Kidney glomerular epithelial cell (primary cell): Measurements from ENCODE around the gene PTGES3.
A peak's percentile ranks its signal among the peaks of the same experiment; 100 is the strongest.
"Not testable (repeated sequence)": the region's sequence is repeated elsewhere in the genome, so short reads cannot be mapped to it uniquely, and the experiment has no call there.

Experiments
- DNase-seq: peaks from one replicate; lab custom pipeline; 2025; lab: John Stamatoyannopoulos, UW

PTGES3 gene

DNA sequence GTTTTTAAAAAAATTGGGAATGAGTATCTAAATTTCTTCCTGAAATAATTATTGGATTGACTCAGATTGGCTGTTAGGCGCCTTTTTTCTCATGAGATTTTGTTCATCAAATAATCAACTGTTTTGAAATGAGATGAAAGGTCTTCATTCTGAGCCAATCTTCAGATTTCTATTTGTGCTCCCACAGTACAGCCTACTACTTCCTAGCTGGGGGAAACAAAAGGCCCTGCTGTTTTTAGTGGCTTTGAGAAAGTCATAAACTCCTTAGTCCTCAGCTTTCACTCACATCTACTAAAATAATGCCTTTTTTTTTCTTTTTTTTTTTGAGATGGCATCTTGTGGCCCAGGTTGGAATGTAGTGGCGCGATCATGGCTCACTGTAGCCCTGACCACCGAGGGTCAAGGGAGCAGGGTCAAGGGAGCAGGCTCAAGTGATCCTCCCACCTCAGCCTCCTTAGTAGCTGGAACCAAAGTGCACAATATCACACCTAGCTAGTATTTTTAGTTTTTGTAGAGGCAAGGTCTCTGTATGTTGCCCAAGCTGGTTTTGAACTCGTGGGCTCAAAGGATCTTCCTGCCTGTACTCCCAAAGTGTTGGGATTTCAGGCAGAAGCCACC, 21.8 kb upstream of the PTGES3 start:
- no peak for DNase-seq

DNA sequence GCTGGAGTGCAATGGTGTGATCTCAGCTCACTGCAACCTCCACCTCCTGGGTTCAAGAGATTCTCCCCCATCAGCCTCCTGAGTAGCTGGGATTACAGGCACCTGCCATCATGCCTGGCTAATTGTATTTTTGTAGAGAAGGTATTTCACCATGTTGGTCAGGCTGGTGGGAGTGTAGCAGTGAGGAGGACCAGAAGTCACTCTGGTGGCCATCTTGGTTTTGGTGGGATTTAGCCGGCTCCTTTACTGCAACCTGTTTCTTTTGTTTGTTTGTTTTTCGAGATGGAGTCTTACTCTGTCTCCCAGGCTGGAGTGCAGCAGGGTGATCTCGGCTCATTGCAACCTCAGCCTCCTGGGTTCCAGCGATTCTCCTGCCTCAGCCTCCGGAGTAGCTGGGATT, 16.4 kb upstream of the PTGES3 start:
- not testable (repeated sequence) for DNase-seq

DNA sequence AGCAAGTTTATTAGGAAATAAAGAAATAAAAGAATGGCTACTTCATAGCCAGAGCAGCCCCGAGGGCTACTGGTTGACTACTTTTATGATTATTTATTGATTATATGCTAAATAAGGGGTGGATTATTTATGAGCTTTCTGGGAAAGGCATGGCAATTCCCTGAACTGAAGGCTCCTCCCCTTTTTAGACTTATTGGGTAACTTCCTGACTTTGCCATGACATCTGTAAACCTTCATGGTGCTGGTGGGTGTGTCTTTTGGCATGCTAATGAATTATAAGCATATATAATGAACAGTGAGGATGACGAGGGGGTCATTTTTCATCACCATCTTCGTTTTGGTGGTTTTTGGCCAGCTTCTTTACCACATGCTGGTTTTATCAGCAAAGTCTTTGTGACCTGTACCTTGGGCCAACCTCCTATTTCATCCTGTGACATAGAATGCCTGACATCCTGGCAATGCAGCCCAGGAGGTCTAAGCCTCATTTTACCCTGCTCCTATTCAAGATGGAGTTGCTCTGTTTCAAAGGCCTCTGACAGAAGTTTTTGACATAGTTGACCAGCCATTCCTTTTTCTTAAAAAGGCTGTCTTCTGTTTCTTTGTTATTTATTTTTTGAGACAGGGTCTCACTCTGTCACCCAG, 11.1 kb upstream of the PTGES3 start:
- no peak for DNase-seq

DNA sequence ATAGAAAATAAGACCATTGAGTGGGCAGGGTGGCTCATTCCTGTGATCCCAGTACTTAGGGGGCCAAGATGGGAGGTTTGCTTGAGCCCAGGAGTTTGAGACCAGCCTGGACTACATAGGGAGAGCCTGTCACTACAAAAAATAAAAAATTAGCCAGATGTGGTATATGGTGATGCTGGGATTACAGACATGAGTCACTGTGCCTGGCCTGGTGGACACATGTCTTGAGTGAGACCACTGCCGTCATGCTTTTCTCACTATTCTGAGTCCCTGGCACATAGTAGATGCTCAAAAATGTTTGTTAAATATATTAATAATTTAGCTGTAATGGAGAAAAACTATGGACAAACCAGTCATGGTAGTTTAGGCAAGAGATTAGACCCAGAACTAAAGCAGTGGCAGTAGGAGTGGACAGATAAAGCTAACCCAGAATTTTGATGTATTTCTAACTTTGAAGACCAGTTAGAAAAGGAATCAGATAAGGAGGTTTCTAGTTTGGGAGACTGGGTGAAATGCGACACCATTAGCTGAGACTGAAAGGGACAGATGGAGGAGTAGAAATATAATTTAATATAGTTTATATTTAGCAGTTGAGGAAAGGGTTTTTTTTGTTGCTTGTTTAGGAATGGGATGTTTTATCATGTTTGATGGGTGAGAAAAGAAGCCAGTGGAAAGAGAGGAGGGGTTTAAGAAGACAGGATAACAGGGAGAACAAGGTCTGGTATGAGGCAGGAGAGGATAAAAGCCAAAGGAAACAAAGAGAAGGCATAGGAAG, 7.4 kb upstream of the PTGES3 start:
- no peak for DNase-seq

DNA sequence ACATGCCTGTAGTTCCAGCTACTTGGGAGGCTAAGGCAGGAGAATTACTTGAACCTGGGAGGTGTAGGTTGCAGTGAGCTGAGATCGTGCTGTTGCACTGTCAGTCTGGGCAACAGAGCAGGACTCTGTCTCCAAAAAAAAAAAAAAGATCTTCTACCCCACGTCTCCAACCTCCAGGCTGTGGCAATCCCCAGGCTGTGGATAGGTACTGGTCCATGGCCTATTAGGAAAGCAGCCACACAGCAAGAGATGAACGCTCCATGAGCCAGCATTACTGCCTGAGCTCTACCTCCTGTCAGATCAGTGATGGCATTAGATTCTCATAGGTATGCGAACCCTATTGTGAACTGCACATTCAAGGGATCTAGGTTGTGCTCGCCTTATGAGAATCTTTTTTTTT, 6.1 kb upstream of the PTGES3 start:
- no peak for DNase-seq

DNA sequence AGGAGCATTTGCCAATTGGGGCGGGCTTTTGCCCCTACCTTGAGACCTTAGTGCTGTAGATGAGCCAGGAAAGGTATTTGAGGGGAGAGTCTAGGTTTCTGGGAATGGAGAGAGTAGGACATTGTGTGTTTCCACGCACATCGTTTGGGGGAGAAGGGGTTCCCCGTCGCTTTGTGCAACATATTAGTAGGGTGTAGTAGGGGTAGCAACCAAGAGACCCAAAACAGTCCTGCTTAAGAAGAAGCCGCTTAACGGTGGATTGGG, 694 bp upstream of the PTGES3 start:
- DNase-seq = no peak

DNA sequence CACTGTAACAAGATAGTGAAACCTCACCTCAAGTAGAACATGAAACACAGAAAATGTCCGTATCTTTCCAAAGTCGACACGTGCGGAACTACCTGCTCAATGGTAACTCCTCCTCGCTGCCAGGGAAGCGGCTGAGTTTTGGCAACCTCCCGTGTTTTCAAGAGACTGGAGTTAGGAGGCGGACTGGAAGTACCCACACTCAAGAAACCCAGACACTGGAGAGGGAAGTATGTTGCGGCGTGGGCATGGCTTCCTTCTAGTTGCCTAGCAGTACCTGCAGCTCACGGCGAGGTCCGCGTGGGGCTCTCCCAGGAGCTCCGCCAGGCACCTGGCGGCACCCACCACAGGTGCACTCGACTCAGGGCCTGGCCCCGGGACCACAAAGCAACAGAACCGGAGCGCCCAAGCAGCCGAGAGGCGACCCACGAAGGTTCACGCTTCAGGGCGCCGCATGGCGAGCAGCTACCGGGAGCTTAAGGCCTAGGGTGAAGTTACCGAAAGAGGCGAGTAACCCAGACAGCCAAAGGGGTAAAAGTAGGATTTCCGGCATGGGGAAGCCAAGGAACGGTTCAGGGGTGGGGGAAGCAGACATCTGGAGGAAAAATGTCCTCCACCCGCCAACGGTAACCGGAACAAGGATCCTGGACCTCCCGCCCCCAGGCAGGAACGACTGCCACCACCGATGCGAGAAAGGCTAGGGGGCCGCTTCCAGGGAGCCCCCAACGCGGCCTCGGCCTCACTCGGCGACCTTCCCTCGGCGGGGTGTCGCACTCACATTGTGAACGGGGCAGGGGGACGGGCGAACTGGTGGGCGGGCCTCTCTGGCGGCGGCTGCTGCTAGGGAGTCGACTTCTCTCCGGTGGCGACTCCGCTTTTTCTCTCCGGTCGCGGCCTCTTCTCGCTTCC, 608 bp downstream of the PTGES3 start:
- peak; percentile 34 for DNase-seq

DNA sequence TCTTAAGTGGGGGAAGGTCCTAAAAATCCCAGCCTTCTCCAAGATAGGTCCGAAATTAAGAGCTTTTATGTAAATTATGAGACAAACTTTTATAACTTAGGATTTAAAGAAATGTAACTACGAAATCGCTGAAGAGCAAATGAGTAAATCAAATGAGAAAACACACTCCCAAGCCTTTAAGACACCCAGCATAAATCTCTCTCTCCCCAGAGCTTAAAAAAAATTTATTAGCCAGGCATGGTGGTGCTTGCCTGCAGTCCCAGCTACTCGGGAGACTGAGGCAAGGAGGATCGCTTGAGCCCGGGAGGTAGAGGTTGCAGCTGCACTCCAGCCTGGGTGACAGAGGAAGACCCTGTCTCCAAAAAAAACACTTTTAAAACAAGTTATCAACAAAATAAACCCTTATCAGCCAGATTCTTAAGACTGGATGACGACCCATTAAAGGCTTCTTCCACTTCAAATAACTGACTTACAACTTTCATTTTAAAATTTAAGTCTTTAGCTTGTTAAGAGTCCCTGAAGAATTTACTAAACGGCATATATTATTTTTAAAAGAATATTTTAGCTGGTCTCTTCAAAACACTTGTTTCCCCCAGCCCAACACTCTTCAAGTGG, 3.2 kb downstream of the PTGES3 start:
- DNase-seq = peak; percentile 43

DNA sequence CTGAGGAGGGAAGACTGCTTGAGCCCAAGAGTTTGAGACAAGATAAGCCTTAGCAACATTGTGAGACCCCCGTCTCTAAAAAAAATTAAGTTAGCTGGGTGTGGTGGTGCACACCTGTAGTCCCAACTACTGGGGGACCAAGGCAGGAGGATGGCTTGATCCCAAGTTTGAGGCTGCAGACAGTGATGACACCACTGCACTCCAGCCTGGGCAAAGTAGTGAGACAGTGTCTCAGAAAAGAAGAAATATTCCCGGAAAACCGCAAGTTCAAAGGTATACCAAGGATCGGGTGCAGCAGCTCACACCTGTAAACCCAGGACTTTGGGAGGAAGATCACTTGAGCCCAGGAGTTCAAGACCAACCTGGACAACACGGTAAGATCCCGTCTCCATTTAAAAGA, 5.8 kb downstream of the PTGES3 start:
- no peak for DNase-seq

DNA sequence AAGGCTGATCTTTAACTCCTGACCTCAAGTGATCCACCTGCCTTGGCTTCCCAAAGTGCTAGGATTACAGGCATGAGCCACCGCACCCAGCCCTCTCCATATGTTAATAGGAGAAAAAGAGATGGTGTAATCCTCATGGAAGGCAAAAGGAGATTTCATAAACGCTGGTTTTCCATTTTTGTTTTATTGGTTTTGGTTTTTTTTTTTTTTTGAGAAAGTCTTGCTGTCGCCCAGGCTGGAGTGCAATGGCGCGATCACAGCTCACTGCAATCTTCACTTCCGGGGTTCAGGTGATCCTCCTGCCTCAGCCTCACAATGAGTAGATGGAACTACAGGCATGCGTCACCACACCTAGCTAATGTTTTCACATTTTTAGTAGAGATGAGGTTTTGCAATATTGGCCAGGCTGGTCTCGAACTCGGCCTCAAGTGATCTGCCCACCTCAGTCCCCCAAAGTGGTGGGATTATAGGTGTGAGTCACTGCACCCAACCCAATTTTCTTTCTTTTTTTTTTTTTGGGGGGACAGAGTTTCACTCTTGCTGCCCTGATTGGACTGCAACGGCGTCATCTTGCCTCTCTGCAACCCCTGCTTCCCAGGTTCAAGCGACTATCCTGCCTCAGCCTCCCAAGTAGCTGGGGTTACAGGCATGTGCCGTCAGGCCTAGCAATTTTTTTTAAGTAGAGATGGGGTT, 8.1 kb downstream of the PTGES3 start:
- DNase-seq = no peak

DNA sequence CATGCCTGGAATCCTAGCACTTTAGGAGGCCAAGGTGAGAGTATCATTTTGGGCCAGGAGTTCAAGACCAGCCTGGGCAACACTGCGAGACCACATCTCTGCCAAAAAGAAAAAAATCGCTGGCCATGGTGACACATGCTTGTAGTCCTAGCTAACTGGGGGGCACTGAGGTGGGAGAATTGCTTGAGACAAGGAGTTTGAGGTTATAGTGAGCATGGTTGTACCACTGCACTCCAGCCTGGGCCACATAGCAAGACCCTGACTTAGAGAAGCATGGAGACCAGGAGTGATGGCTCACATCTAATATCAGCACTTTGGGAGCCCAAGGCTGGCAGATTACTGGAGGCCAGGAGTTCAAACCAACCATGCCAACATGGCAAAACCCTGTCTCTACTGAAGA, 9.2 kb downstream of the PTGES3 start:
- no peak for DNase-seq

DNA sequence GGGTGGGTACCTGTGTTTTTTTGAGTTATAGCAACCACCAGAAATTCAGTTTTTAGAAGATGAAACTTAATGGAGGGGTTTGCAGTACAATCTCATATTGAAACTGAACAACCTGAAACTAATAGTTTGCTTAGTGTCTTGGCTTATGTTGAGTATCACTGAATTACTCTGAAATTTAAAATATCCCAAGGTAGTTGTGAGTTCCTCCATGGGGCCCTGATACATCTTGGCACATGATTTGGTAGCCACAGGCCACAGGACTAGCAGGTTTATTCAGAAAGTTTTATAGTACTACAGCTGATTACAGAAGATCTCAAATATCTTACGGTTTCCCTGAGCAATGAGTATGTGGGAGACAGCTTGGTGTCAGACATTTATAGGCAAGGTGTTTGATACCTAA, 10.4 kb downstream of the PTGES3 start:
- no peak for DNase-seq

DNA sequence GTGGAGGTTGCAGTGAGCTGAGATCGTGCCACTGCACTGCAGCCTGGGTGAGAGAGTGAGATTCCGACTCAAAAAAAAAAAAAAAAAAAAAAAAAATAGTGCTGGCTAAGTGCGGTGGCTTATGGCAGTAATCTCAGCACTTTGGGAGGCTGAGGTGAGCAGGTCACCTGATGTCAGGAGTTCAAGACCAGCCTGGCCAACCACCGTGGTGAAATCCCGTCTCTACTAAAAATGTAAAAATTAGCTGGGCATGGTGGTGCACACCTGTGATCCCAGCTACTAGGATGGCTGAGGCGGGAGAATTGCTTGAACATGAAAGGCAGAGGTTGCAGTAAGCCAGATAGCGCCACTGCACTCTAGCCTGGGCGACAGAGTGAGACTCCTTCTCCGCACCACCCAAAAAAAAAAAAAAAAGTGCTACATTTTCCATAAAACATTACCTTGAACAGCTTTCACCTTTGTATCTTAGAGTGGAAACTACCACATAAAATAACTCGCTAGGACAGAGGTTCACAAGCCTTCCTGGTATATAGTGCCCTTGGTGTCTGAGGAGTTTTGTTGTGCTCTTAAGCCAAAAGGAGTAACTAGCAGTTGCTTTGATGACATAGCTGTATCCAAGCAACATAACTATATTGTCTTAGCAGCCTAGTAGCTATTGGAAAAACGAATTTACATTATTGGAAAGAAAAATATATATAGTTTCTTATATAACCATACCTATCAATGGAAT, 11.1 kb downstream of the PTGES3 start:
- DNase-seq = no peak

DNA sequence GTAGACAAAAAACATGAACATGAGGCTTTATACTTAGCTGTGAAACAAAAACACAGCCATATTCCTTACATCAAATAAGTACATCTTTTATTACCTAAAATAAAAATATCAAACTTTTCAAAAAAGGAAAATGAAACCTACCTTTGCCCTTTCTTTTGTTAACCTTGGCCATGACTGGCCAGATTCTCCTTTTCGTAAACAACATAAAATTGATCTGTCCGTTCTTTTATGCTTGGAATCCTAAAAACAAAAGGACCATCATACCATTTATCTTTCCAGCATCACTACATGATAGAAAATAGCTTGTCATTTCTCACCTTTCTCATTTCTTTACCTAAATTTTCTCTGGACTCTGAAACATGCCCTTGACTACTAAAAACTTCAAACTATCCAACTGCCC, 16.5 kb downstream of the PTGES3 start:
- DNase-seq = no peak

DNA sequence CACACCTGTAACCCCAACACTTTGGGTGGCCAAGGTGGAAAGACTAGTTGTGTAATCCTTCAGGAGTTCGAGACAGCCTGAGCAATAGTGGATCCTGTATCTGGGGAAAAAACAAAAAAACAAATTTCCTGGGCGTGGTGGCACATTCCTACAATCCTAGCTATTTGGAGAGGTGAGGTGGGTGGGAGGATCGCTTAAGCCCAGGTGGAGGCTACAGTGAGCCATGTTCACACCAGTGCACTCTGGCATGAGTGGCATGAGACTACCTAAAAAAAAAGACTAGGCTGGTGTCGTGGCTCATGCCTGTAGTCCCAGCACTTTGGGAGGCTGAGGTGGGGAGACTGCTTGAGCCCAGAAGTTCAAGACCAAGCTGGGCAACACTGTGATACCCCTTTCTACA, 17.2 kb downstream of the PTGES3 start:
- no peak for DNase-seq

DNA sequence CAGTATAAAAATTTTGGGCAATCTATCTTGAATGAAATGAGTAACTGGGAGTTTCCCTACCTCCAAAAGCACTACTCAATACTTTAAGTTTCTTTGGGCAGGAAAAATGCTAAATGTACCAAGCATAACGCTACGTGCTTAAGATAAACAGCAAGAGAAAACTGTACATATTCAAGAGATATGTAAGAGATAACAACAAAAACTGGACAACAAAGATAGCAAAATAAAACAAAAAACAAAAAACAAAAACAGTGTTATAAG, 20.0 kb downstream of the PTGES3 start:
- DNase-seq = no peak

DNA sequence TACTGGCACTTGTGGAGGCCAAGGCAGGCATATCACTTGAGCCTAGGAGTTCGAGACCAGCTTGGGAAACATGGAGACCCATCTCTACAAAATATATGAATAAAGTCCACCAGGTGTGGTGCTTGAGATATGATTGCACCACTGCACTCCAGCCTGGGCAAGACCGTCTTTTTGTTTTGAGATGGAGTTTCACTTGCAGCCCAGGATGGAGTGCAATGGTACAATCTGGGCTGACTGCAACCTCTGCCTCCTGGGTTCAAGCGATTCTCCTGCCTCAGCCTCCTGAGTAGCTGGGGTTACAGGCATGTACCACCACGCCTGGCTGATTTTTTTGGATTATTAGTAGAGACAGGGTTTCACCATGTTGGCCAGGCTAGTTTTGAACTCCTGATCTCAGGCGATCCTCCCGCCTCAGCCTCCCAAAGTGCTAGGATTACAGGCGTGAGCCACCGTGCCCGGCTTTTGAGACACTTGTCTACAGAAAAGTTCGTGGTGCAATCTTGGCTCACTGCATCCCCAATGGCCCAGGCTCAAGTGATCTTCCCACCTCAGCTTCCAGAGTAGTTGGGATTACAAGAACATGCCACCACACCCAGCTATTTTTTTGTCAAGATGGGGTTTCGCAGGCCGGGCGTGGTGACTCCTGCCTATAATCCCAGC, 26.0 kb downstream of the PTGES3 start:
- no peak for DNase-seq

DNA sequence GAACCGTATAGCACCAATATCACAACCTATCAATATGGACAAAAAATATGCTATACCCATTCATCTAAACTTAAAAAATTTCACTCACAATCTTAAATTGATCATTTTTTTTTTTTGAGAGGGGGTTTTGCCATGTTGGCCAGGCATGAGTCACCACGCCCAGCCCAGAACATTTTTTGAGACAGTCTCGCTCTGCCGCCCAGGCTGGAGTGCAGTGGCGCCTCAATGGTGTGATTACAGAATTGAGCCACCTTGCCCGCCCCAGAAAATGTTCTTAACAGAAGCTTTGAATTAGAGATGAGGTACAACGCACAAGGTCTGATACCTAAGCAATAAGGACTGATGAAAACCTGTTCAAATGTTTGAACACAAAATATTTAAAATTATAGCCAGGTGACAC, 26.5 kb downstream of the PTGES3 start:
- DNase-seq = no peak

DNA sequence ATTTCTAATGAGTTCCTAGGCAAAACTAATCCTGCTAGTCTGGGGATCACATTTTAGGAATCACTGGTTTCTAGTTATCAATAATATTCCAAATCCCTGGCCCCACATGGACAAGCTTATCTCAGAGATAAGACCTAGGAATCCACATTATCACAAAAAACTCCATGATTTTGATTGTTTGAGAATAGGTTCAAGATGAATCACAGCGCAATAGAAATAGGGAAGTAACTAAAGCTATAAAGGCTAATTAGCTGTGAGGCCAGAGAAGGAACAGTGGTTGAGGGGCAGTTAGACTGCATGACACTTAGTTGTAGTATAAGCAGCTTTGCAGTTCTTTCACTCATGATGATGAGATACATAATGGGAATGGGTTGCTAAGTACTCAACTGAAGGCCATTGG, 29.2 kb downstream of the PTGES3 start:
- DNase-seq = no peak
